SK-N-SH (cell line): Measurements from ENCODE around the gene HMGB1. TPM values are rescaled to one million over a fixed set of nuclear protein-coding genes. Genes with fewer than 3 reads are reported as not detected.

Source experiments
- CTCF ChIA-PET: fragments of 300-600, 350-600 bp; formaldehyde crosslinking; extraction: SDS; loops from one replicate; lab custom pipeline; 2021; lab: Yijun Ruan, JAX
- POLR2A ChIA-PET: fragments of 350-600 bp; sonication (Branson Sonifier 250); formaldehyde crosslinking; extraction: SDS; loops from one replicate; lab custom pipeline; 2020; ENCODE audit warnings: antibody characterized with exemption, inconsistent platforms; lab: Yijun Ruan, JAX
- DNase-seq: peaks from one replicate; pipeline ENCODE4 v3.0.0; 2012
- H2AFZ ChIP-seq: fragments of 200-600 bp; sonication (generic); 2 replicates; pipeline ENCODE4 v1.8.1; 2016; ENCODE audit warnings: antibody characterized with exemption, mild to moderate bottlenecking, low read depth
- H3F3A ChIP-seq: fragments of 200-600 bp; sonication (generic); replicated peaks from 2 replicates; pipeline ENCODE3; 2016; ENCODE audit warnings: antibody characterized with exemption, mild to moderate bottlenecking; ENCODE audit not compliant: insufficient read depth
- H3K27ac ChIP-seq, 2 experiments: fragments of 200-500 bp in 1 of 2; fragments of 200-600 bp in 1 of 2; sonication (Bioruptor generic) in 1 of 2; sonication (generic), shearing (Covaris generic) in 1 of 2; 2 replicates each; pipeline versions ENCODE4 v1.5.1 to v1.6.1; 2014 to 2016; ENCODE audit warnings: low read depth in 2 of 2, inconsistent platforms in 1 of 2, low read length in 1 of 2, mild to moderate bottlenecking in 1 of 2, mixed read lengths in 1 of 2
- H3K27me3 ChIP-seq: fragments of 200-600 bp; sonication (generic), shearing (Covaris generic); 2 replicates; pipeline ENCODE4 v1.6.1; 2016; ENCODE audit warnings: mixed run types; ENCODE audit not compliant: insufficient read depth
- H3K36me3 ChIP-seq, 2 experiments: fragments of 200-500 bp in 1 of 2; fragments of 200-600 bp in 1 of 2; sonication (Bioruptor generic) in 1 of 2; sonication (generic) in 1 of 2; replicated peaks in 1 of 2; 2 replicates each; pipeline versions ENCODE3 to v1.5.1; 2014 to 2016; ENCODE audit warnings: low read length in 1 of 2, mild to moderate bottlenecking in 1 of 2; ENCODE audit not compliant: insufficient read depth in 2 of 2, control insufficient read depth in 1 of 2
- H3K4me1 ChIP-seq, 2 experiments: fragments of 200-500 bp in 1 of 2; fragments of 200-600 bp in 1 of 2; sonication (Bioruptor generic) in 1 of 2; sonication (generic), shearing (Covaris generic) in 1 of 2; 2 replicates each; pipeline versions ENCODE4 v1.5.1 to v1.6.1; 2014 to 2016; ENCODE audit warnings: low read depth in 1 of 2, low read length in 1 of 2, mixed run types in 1 of 2; ENCODE audit not compliant: insufficient read depth in 2 of 2, control insufficient read depth in 1 of 2
- H3K4me2 ChIP-seq: fragments of 200-600 bp; sonication (generic), shearing (Covaris generic); 2 replicates; pipeline ENCODE4 v1.6.1; 2017; ENCODE audit warnings: mixed run types
- H3K4me3 ChIP-seq, 2 experiments: fragments of 200-500 bp in 1 of 2; fragments of 200-600 bp in 1 of 2; sonication (Bioruptor generic) in 1 of 2; sonication (generic), shearing (Covaris generic) in 1 of 2; 2 replicates each; pipeline versions ENCODE4 v1.5.1 to v1.8.1; 2014 to 2016; ENCODE audit warnings: low read depth in 2 of 2, inconsistent platforms in 1 of 2, low read length in 1 of 2, mild to moderate bottlenecking in 1 of 2, mixed read lengths in 1 of 2, moderate library complexity in 1 of 2
- H3K79me2 ChIP-seq: fragments of 200-600 bp; sonication (generic); 2 replicates; pipeline ENCODE4 v1.8.1; 2017; ENCODE audit warnings: mild to moderate bottlenecking; ENCODE audit not compliant: insufficient read depth
- H3K9ac ChIP-seq: fragments of 200-600 bp; sonication (generic); 2 replicates; pipeline ENCODE4 v1.6.1; 2017; ENCODE audit warnings: mixed run types
- H3K9me2 ChIP-seq: fragments of 200-600 bp; sonication (generic); 2 replicates; pipeline ENCODE4 v1.6.1; 2017; ENCODE audit warnings: mixed run types
- H3K9me3 ChIP-seq: fragments of 200-600 bp; sonication (generic); 2 replicates; pipeline ENCODE4 v1.6.1; 2017; ENCODE audit warnings: mixed run types, mild to moderate bottlenecking, moderate library complexity
- H4K20me1 ChIP-seq: fragments of 200-600 bp; sonication (generic); 2 replicates; pipeline ENCODE4 v1.6.1; 2017; ENCODE audit warnings: mild to moderate bottlenecking, mixed run types; ENCODE audit not compliant: insufficient read depth
- CTCF ChIP-seq: fragments of 200-600 bp; sonication (generic); IDR thresholded peaks from 2 replicates; pipeline ENCODE4 v1.6.1; 2017; ENCODE audit warnings: antibody characterized with exemption, mild to moderate bottlenecking, moderate library complexity
- EP300 ChIP-seq, 2 experiments: IDR thresholded peaks; 2 replicates each; pipeline versions ENCODE4 v1.4.0 to v1.6.1; 2012; ENCODE audit warnings: borderline replicate concordance in 1 of 2, low read depth in 1 of 2, low read length in 1 of 2
- EZH2phosphoT487 ChIP-seq: fragments of 200-600 bp; sonication (generic); IDR thresholded peaks from 2 replicates; pipeline ENCODE4 v1.6.1; 2017; ENCODE audit warnings: low read depth, mixed run types, mild to moderate bottlenecking, antibody characterized with exemption, moderate library complexity, borderline replicate concordance
- FOXJ3 ChIP-seq: sonication (generic); formaldehyde crosslinking; IDR thresholded peaks from 2 replicates; pipeline ENCODE4 v1.5.1; 2020; ENCODE audit warnings: mild to moderate bottlenecking, missing genetic modification reagents
- GATA2 ChIP-seq: sonication (generic); formaldehyde crosslinking; IDR thresholded peaks from 2 replicates; pipeline ENCODE4 v1.5.0; 2020; ENCODE audit warnings: mild to moderate bottlenecking, missing genetic modification reagents
- JUND ChIP-seq: IDR thresholded peaks from 2 replicates; pipeline ENCODE4 v1.4.0; 2012
- MEF2A ChIP-seq: IDR thresholded peaks from 2 replicates; pipeline ENCODE4 v1.4.0; 2012; ENCODE audit warnings: low read depth, borderline replicate concordance
- NFIC ChIP-seq: IDR thresholded peaks from 2 replicates; pipeline ENCODE4 v1.4.0; 2012; ENCODE audit warnings: borderline replicate concordance
- NRF1 ChIP-seq: IDR thresholded peaks from 2 replicates; pipeline ENCODE4 v1.6.1; 2012; ENCODE audit warnings: low read depth, mild to moderate bottlenecking, low read length
- REST ChIP-seq: IDR thresholded peaks from 2 replicates; pipeline ENCODE4 v1.6.1; 2012; ENCODE audit warnings: mild to moderate bottlenecking, low read depth, low read length, moderate library complexity
- RFX5 ChIP-seq: IDR thresholded peaks from 2 replicates; pipeline ENCODE4 v1.6.1; 2012; ENCODE audit warnings: mild to moderate bottlenecking, improper control_type of control experiment, low read length
- SIN3A ChIP-seq: IDR thresholded peaks from 2 replicates; pipeline ENCODE4 v1.6.1; 2012; ENCODE audit warnings: low read depth, mild to moderate bottlenecking, low read length, moderate library complexity, borderline replicate concordance
- TAF1 ChIP-seq: IDR thresholded peaks from 2 replicates; pipeline ENCODE4 v1.6.1; 2012; ENCODE audit warnings: low read depth, mild to moderate bottlenecking, low read length, moderate library complexity, borderline replicate concordance
- TEAD4 ChIP-seq: IDR thresholded peaks from 2 replicates; pipeline ENCODE4 v1.4.0; 2012; ENCODE audit warnings: mild to moderate bottlenecking, borderline replicate concordance; ENCODE audit not compliant: insufficient read depth
- USF2 ChIP-seq: fragments of 150-350 bp; IDR thresholded peaks from 2 replicates; pipeline ENCODE4 v1.6.1; 2017; ENCODE audit warnings: antibody characterized with exemption, low read length, low read depth, borderline replicate concordance
- ZBTB33 ChIP-seq: IDR thresholded peaks from 2 replicates; pipeline ENCODE4 v1.4.0; 2012; ENCODE audit warnings: low read depth, borderline replicate concordance
- WGBS: methylation state at CpG from one replicate; pipeline ENCODE4 v1.1.6; 2017; ENCODE audit warnings: low lambda C conversion rate; 5-methylcytosine and 5-hydroxymethylcytosine counted together
- polyA plus RNA-seq, 3 experiments: library from polyadenylated mRNA; depleted of rRNA; stranded (reverse); fragments of >200 nt; gene quantifications; 2 replicates each; pipeline ENCODE4 v1.2.3, GENCODE V29; 2012

The HMGB1 gene
- polyA plus RNA-seq, 1 of the 3 experiments (the other 2 are of a cell fraction): 166 TPM

GRCh38 chr13:30429721-30430694, 35.7 kb downstream of the HMGB1 start (continued):
- TF ChIP-seq CTCF: no peak
- no peak for TF ChIP-seq GATA2 (CRISPR knock-in tag)
- peak; percentile 79 for TF ChIP-seq TEAD4
- no peak for TF ChIP-seq EZH2phosphoT487
- TF ChIP-seq MEF2A: peak; percentile 97
- TF ChIP-seq JUND: peak; percentile 99
- no peak; the same call in 1 of the 2 replicates for TF ChIP-seq SIN3A
- 0 out of 2 replicates have a peak, but pooled peaks have one; percentile 11 for TF ChIP-seq REST
- peak; percentile 43; the same call in 1 of the 2 replicates for TF ChIP-seq NFIC

GRCh38 chr13:30429235-30429634, 36.5 kb downstream of the HMGB1 start:
- no peaks in the 10 kb centered on the region for H3K36me3 ChIP-seq
- H3K9ac ChIP-seq: no peak overlapping the region
- no peaks in the 10 kb centered on the region for H3K27me3 ChIP-seq
- ChIA-PET CTCF (interaction anchor here (0.6 to 1.1 kb wide), 2 partner anchors 35 to 314 kb away, joined by 3 read pairs; no protein-coding TSS in a partner anchor), POLR2A (no interaction called here)
- H3K79me2 ChIP-seq: no peaks in the 10 kb centered on the region
- H3K4me2 ChIP-seq: 0 out of 2 replicates have a peak overlapping the region, but pooled peaks have one; percentile 61
- no peaks in the 10 kb centered on the region for H4K20me1 ChIP-seq
- H3K9me3 ChIP-seq: no peaks in the 10 kb centered on the region
- WGBS: 86% methylated on average over 3 of the region's 3 CpGs
- H3K9me2 ChIP-seq: no peaks in the 10 kb centered on the region
- no peak overlapping the region for H2AFZ ChIP-seq
- H3K4me1 ChIP-seq: peaks cover 0 to 21% of the 10 kb centered on the region in 2 experiments; a peak in 1 of 4 replicates
- no peak overlapping the region for H3K4me3 ChIP-seq
- H3K27ac ChIP-seq: peak overlapping the region in 1 of 2 experiments; percentile 85; a peak in 2 of 4 replicates
- peaks cover 36% of the 10 kb centered on the region for H3F3A ChIP-seq
- no peak for DNase-seq
- no peak for TF ChIP-seq USF2
- no peak for TF ChIP-seq FOXJ3 (CRISPR knock-in tag)
- TF ChIP-seq CTCF: no peak
- TF ChIP-seq NFIC: no peak
- no peak for TF ChIP-seq NRF1
- no peak for TF ChIP-seq TAF1
- TF ChIP-seq MEF2A: no peak
- no peak for TF ChIP-seq RFX5
- no peak for TF ChIP-seq EP300 (IDR thresholded peaks at IDR 0.05; ENCODE audit: borderline replicate concordance in 1 of 2, low read depth in 1 of 2, low read length in 1 of 2)
- no peak for TF ChIP-seq ZBTB33
- no peak for TF ChIP-seq EZH2phosphoT487
